Measurements from ENCODE around the gene TPD52L1.

- TF ChIP-seq, protein P1, sequence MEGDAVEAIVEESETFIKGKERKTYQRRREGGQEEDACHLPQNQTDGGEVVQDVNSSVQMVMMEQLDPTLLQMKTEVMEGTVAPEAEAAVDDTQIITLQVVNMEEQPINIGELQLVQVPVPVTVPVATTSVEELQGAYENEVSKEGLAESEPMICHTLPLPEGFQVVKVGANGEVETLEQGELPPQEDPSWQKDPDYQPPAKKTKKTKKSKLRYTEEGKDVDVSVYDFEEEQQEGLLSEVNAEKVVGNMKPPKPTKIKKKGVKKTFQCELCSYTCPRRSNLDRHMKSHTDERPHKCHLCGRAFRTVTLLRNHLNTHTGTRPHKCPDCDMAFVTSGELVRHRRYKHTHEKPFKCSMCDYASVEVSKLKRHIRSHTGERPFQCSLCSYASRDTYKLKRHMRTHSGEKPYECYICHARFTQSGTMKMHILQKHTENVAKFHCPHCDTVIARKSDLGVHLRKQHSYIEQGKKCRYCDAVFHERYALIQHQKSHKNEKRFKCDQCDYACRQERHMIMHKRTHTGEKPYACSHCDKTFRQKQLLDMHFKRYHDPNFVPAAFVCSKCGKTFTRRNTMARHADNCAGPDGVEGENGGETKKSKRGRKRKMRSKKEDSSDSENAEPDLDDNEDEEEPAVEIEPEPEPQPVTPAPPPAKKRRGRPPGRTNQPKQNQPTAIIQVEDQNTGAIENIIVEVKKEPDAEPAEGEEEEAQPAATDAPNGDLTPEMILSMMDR (IDR thresholded peaks at IDR 0.05; ENCODE audit: poor library complexity) = no peak
- no peak for TF ChIP-seq EZH2 (IDR thresholded peaks at IDR 0.05; ENCODE audit: borderline replicate concordance)
Measured at GRCh38 chr6:125232466-125232865, 78.9 kb downstream of the TPD52L1 start.

Data from hepatocyte (in vitro differentiated cells).